A549 (cell line): ENCODE measurements around the gene TNFAIP6. TPM values are rescaled to one million over a fixed set of nuclear protein-coding genes. Genes with fewer than 3 reads are reported as not detected.

Source experiments
- ATAC-seq, 2 experiments: fragments of 200-7000 bp in 1 of 2; fragments of >200 bp in 1 of 2; cut with Nextera tagmentation in 1 of 2; cut with Tn5 transposase in 1 of 2; 3 replicates each; pipeline versions ENCODE4 v1.8.0 to v1.9.1; 2018 to 2020; ENCODE audit warnings: mild to moderate bottlenecking in 1 of 2, moderate library complexity in 1 of 2
- CTCF ChIA-PET: fragments of 300-600 bp; sonication (Branson Sonifier 250); formaldehyde crosslinking; extraction: SDS; loops from one replicate; lab custom pipeline; 2021; ENCODE audit warnings: antibody characterized with exemption, inconsistent platforms; lab: Yijun Ruan, JAX
- POLR2A ChIA-PET: fragments of 350-600 bp; formaldehyde crosslinking; extraction: SDS; loops from one replicate; lab custom pipeline; 2021; ENCODE audit warnings: antibody characterized with exemption, inconsistent platforms; lab: Yijun Ruan, JAX
- DNase-seq, 2 experiments: peaks; one replicate each; pipeline versions ENCODE4 v3.0.0 to v3.0.0-alpha.2; 2011 to 2016; ENCODE audit warnings: low read depth in 1 of 2, low spot score in 1 of 2
- FAIRE-seq: peaks from 2 replicates; lab custom pipeline; 2011; peaks lifted over from hg19 to GRCh38; lab: Jason Lieb, UNC
- H3K27ac ChIP-seq, 2 experiments: fragments of >200 bp; sonication (Bioruptor Twin); formaldehyde crosslinking; 3 replicates each; pipeline ENCODE4 v1.5.1; 2016 to 2017
- H3K4me1 ChIP-seq: fragments of >200 bp; sonication (Bioruptor Twin); formaldehyde crosslinking; 3 replicates; pipeline ENCODE4 v1.6.1; 2016
- H3K4me2 ChIP-seq: fragments of >200 bp; sonication (Bioruptor Twin); formaldehyde crosslinking; 3 replicates; pipeline ENCODE4 v1.6.1; 2016
- H3K4me3 ChIP-seq: fragments of >200 bp; sonication (Bioruptor Twin); formaldehyde crosslinking; 3 replicates; pipeline ENCODE4 v1.5.1; 2016
- H3K9me3 ChIP-seq: fragments of >200 bp; sonication (Bioruptor Twin); formaldehyde crosslinking; 3 replicates; pipeline ENCODE4 v1.6.1; 2016
- CBX8 ChIP-seq: fragments of 200-600 bp; sonication (generic); IDR thresholded peaks from 2 replicates; pipeline ENCODE4 v1.6.1; 2016
- CHD2 ChIP-seq: fragments of 150-350 bp; IDR thresholded peaks from 2 replicates; pipeline ENCODE4 v1.6.1; 2014; ENCODE audit warnings: low read length; ENCODE audit not compliant: partially characterized antibody
- CHD4 ChIP-seq: fragments of 200-600 bp; sonication (generic); IDR thresholded peaks from 2 replicates; pipeline ENCODE4 v1.6.1; 2016; ENCODE audit warnings: antibody characterized with exemption, mild to moderate bottlenecking, borderline replicate concordance
- EHF ChIP-seq: fragments of 250-450 bp; sonication (Bioruptor Pico); IDR thresholded peaks from 2 replicates; pipeline ENCODE4 v1.5.0; 2020; ENCODE audit warnings: mild to moderate bottlenecking
- FOSL2 ChIP-seq, 2 experiments: fragments of 450-650 bp in 1 of 2; fragments of >200 bp in 1 of 2; sonication (Bioruptor Twin) in 1 of 2; formaldehyde crosslinking; IDR thresholded peaks; 2 replicates each; pipeline versions ENCODE4 v1.5.0 to v1.6.1; 2016 to 2020; ENCODE audit warnings: mild to moderate bottlenecking in 1 of 2, moderate library complexity in 1 of 2
- HEYL ChIP-seq: fragments of 250-450 bp; sonication (Bioruptor Pico); IDR thresholded peaks from 2 replicates; pipeline ENCODE4 v1.8.0; 2021; ENCODE audit warnings: mild to moderate bottlenecking, moderate library complexity
- HOXA7 ChIP-seq: fragments of 250-450 bp; sonication (Bioruptor Pico); IDR thresholded peaks from 2 replicates; pipeline ENCODE4 v1.5.0; 2020; ENCODE audit warnings: mild to moderate bottlenecking, moderate library complexity
- HOXB5 ChIP-seq: fragments of 250-450 bp; sonication (Bioruptor Pico); IDR thresholded peaks from 2 replicates; pipeline ENCODE4 v1.5.0; 2020; ENCODE audit warnings: mild to moderate bottlenecking, moderate library complexity
- JUN ChIP-seq, 2 experiments: fragments of >200 bp; sonication (Bioruptor Twin); formaldehyde crosslinking; IDR thresholded peaks; 2 replicates in 1 of 2; 3 replicates in 1 of 2; pipeline ENCODE4 v1.6.1; 2016 to 2017
- KDM5A ChIP-seq: fragments of 200-600 bp; sonication (generic); IDR thresholded peaks from 2 replicates; pipeline ENCODE4 v1.6.1; 2016; ENCODE audit warnings: antibody characterized with exemption, mild to moderate bottlenecking
- MAFK ChIP-seq: fragments of 450-650 bp; IDR thresholded peaks from 2 replicates; pipeline ENCODE4 v1.6.1; 2014; ENCODE audit not compliant: partially characterized antibody
- MAZ ChIP-seq: fragments of 150-350 bp; IDR thresholded peaks from 2 replicates; pipeline ENCODE4 v1.6.1; 2014; ENCODE audit warnings: antibody characterized with exemption, low read depth, low read length, borderline replicate concordance
- MYC ChIP-seq: IDR thresholded peaks from 2 replicates; pipeline ENCODE4 v1.6.1; 2012; ENCODE audit warnings: mild to moderate bottlenecking, inconsistent platforms, low read length, improper control_type of control experiment, borderline replicate concordance
- RFX5 ChIP-seq: fragments of 450-650 bp; IDR thresholded peaks from 2 replicates; pipeline ENCODE4 v1.7.1; 2014; ENCODE audit warnings: antibody characterized with exemption, mild to moderate bottlenecking, moderate library complexity
- SMC3 ChIP-seq: fragments of >200 bp; sonication (Bioruptor Twin); formaldehyde crosslinking; IDR thresholded peaks from 3 replicates; pipeline ENCODE4 v1.6.1; 2018; ENCODE audit warnings: inconsistent platforms
- SREBF2 ChIP-seq: fragments of 450-650 bp; IDR thresholded peaks from 2 replicates; pipeline ENCODE4 v1.6.1; 2014; ENCODE audit warnings: mild to moderate bottlenecking, moderate library complexity
- ZSCAN20 ChIP-seq: fragments of 250-450 bp; sonication (Bioruptor Pico); IDR thresholded peaks from 2 replicates; pipeline ENCODE4 v1.8.0; 2022; ENCODE audit warnings: mild to moderate bottlenecking, moderate library complexity
- WGBS: methylation state at CpG from one replicate; pipeline ENCODE4 v1.1.6; 2017; ENCODE audit errors: missing lambda C conversion rate; 5-methylcytosine and 5-hydroxymethylcytosine counted together
- polyA plus RNA-seq, 4 experiments: library from polyadenylated mRNA; depleted of rRNA in 3 of 4; stranded (reverse); fragments of >200 nt; fragmentation: RNase III in 1 of 4; extraction: RNeasy Plus Mini Kit Qiagen cat#74134 plus additional on column Dnase treatment in 1 of 4; gene quantifications; 2 replicates in 3 of 4; 3 replicates in 1 of 4; pipeline ENCODE4 v1.2.3, GENCODE V29; 2011 to 2017
- TF ChIP-seq, protein P1 (sequence below): IDR thresholded peaks from 2 replicates; pipeline ENCODE4 v1.6.1; 2012; ENCODE audit warnings: low read depth, borderline replicate concordance
- TF ChIP-seq, protein P2 (sequence below): fragments of 200-600 bp; sonication (generic); IDR thresholded peaks from 2 replicates; pipeline ENCODE4 v1.6.1; 2016; ENCODE audit warnings: antibody characterized with exemption, mild to moderate bottlenecking, moderate library complexity
- TF ChIP-seq, protein P3 (sequence below): fragments of >200 bp; sonication (Bioruptor Twin); formaldehyde crosslinking; IDR thresholded peaks from 3 replicates; pipeline ENCODE4 v1.5.1; 2016
- TF ChIP-seq, protein P4 (sequence below): IDR thresholded peaks from 2 replicates; pipeline ENCODE4 v1.6.1; 2012
- TF ChIP-seq, protein P5 (sequence below): fragments of 250-450 bp; sonication (Bioruptor Pico); IDR thresholded peaks from 2 replicates; pipeline ENCODE4 v1.5.0; 2021; ENCODE audit warnings: mild to moderate bottlenecking, moderate library complexity, borderline replicate concordance
- TF ChIP-seq, protein P6 (sequence below): fragments of 450-650 bp; IDR thresholded peaks from 2 replicates; pipeline ENCODE4 v1.6.1; 2014; ENCODE audit warnings: antibody characterized with exemption

The TNFAIP6 gene
- polyA plus RNA-seq, 2 of the 4 experiments (the other 2 are of a cell fraction), result 3.3 to 4.5 TPM

DNA sequence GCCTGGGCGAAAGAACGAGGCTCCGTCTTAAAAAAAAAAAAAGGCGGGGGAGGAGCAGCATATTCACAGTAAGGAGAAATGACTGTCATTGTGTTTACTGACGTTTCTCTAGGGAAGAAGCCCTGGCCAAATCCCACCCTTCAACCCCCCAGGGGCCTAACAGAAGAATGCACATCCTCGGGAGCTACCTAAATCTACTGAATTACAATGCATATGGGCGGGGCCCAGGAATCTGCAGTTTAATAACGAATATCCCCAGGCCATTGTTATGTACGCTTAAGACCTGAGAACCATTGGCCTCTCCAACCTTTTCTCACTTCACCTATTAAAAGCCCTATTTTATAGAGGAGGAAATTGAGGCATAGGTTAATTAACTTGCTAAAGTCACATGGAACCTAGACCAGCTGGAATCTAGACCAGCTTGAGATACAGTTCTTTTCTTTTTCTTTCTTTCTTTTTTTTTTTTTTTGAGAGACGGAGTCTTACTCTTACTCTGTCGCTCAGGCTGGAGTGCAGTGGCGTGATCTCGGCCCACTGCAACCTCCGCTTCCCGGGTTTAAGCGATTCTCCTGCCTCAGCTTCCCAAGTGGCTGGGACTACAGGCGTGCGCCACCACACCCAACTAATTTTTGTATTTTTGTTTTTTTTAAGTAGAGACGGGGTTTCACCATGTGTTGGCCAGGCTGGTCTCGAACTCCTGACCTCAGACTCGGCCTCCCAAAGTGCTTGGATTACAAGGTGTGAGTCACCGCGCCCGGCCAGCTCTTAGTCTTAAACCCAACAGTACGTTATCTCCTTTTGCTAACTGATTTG is 51.6 kb downstream of the TNFAIP6 start:
- FAIRE-seq (no peak), ATAC-seq (no peak), DNase-seq (no peak)
- Histone ChIP-seq H3K4me2 (peak overlapping the region; percentile 53), H3K4me3 (peak overlapping the region; percentile 58), H3K4me1 (peaks cover 8% of the 10 kb centered on the region), H3K9me3 (no peaks in the 10 kb centered on the region), H3K27ac (peak overlapping the region; percentile 94 to 96)
- ChIA-PET POLR2A (interaction anchor here (0.7 to 1.6 kb wide), 6 partner anchors 13 to 148 kb away, joined by 3 to 27 read pairs (median 6); partner anchors contain the start of genes NMI and RBM43), CTCF (interaction anchor here (0.6 to 1.8 kb wide), 15 partner anchors 10 to 1813 kb away, joined by 3 to 10 read pairs (median 3); partner anchors contain the start of gene NMI)
- TF ChIP-seq FOSL2 (IDR thresholded peaks at IDR 0.05) (no peak), FOSL2 (CRISPR knock-in tag; IDR thresholded peaks at IDR 0.05) (peak; percentile 71), HOXB5 (CRISPR knock-in tag) (no peak)
- 70% methylated on average over 25 of the region's 25 CpGs for WGBS

DNA sequence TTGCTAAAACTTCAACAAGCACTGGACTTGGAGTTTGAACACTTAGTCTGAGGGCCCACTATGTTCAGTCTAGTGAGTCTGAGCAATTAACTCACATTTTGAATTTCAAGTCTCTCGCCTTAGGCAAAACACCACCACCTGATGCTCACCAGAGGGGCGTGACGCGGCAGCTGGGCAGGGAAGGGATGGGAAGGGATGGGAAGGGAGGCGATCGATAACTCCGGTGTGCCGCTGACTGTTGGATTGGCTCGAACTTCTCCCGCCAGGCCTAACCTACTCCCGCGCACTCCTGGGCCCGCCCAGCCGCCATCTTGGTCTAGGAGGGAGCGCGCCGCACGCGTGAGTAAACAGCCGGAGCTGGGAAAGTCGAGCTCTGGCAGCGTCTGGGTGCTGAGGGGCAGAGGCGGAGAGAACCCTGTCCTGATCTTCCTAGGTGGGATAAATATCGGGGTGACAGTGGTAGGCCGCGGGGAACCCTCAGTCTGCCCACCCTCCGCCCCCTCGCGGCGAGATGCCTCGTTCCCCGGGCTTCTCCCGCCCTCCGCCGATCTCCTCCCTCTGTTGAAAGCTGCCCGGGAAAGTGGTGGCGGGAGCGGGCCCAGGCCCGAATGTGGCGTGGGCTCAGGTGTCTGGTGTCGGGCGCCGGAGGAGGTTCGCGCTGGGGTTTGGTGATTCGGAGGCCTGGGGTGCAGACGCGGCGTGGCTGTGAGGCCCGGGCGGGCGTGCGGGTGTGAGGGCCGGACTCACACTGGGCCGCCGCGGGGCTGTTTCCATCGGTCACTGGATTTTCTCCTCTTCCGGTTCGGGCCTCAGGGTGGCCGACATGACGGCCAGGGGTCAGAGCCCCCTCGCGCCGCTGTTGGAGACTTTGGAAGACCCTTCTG is 52.5 kb downstream of the TNFAIP6 start, which contains the start of gene RIF1:
TSS of gene RIF1 (plus strand) at position 302 of the 884 bp plus-strand sequence. CDS start at position 824, 522 bp downstream.
- no peaks in the 10 kb centered on the region for H3K9me3 ChIP-seq
- H3K4me1 ChIP-seq, result peaks cover 8% of the 10 kb centered on the region
- peak within 1 kb of the TSS; percentile 94 to 96 for H3K27ac ChIP-seq
- ATAC-seq (peak; percentile 97 to 98), FAIRE-seq (no peak), DNase-seq (peak; percentile 85 to 97)
- 2% methylated on average over 26 of the region's 65 CpGs for WGBS
- POLR2A ChIA-PET, result interaction anchor here (0.6 to 1.6 kb wide), 9 partner anchors 14 to 148 kb away, joined by 3 to 27 read pairs (median 7); partner anchors contain the start of genes NMI and RBM43
- CTCF ChIA-PET, result interaction anchor here (0.6 to 1.8 kb wide), 26 partner anchors 9 to 1814 kb away, joined by 3 to 10 read pairs (median 3); partner anchors contain the start of gene NMI
- peak within 1 kb of the TSS; percentile 58 for H3K4me3 ChIP-seq
- H3K4me2 ChIP-seq, result peak within 1 kb of the TSS; percentile 94
- TF ChIP-seq, protein P1, sequence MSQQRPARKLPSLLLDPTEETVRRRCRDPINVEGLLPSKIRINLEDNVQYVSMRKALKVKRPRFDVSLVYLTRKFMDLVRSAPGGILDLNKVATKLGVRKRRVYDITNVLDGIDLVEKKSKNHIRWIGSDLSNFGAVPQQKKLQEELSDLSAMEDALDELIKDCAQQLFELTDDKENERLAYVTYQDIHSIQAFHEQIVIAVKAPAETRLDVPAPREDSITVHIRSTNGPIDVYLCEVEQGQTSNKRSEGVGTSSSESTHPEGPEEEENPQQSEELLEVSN, result peak; percentile 85
- TF ChIP-seq MAFK, result no peak
- peak; percentile 59; the same call in 1 of the 2 replicates for TF ChIP-seq KDM5A
- TF ChIP-seq, protein P2, sequence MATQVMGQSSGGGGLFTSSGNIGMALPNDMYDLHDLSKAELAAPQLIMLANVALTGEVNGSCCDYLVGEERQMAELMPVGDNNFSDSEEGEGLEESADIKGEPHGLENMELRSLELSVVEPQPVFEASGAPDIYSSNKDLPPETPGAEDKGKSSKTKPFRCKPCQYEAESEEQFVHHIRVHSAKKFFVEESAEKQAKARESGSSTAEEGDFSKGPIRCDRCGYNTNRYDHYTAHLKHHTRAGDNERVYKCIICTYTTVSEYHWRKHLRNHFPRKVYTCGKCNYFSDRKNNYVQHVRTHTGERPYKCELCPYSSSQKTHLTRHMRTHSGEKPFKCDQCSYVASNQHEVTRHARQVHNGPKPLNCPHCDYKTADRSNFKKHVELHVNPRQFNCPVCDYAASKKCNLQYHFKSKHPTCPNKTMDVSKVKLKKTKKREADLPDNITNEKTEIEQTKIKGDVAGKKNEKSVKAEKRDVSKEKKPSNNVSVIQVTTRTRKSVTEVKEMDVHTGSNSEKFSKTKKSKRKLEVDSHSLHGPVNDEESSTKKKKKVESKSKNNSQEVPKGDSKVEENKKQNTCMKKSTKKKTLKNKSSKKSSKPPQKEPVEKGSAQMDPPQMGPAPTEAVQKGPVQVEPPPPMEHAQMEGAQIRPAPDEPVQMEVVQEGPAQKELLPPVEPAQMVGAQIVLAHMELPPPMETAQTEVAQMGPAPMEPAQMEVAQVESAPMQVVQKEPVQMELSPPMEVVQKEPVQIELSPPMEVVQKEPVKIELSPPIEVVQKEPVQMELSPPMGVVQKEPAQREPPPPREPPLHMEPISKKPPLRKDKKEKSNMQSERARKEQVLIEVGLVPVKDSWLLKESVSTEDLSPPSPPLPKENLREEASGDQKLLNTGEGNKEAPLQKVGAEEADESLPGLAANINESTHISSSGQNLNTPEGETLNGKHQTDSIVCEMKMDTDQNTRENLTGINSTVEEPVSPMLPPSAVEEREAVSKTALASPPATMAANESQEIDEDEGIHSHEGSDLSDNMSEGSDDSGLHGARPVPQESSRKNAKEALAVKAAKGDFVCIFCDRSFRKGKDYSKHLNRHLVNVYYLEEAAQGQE, result no peak
- TF ChIP-seq, protein P3, sequence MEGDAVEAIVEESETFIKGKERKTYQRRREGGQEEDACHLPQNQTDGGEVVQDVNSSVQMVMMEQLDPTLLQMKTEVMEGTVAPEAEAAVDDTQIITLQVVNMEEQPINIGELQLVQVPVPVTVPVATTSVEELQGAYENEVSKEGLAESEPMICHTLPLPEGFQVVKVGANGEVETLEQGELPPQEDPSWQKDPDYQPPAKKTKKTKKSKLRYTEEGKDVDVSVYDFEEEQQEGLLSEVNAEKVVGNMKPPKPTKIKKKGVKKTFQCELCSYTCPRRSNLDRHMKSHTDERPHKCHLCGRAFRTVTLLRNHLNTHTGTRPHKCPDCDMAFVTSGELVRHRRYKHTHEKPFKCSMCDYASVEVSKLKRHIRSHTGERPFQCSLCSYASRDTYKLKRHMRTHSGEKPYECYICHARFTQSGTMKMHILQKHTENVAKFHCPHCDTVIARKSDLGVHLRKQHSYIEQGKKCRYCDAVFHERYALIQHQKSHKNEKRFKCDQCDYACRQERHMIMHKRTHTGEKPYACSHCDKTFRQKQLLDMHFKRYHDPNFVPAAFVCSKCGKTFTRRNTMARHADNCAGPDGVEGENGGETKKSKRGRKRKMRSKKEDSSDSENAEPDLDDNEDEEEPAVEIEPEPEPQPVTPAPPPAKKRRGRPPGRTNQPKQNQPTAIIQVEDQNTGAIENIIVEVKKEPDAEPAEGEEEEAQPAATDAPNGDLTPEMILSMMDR, result peak; percentile 43; the same call in 2 of the 3 replicates
- TF ChIP-seq, protein P4, sequence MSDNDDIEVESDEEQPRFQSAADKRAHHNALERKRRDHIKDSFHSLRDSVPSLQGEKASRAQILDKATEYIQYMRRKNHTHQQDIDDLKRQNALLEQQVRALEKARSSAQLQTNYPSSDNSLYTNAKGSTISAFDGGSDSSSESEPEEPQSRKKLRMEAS, result peak; percentile 98
- TF ChIP-seq EHF (CRISPR knock-in tag), result no peak
- TF ChIP-seq, protein P5, sequence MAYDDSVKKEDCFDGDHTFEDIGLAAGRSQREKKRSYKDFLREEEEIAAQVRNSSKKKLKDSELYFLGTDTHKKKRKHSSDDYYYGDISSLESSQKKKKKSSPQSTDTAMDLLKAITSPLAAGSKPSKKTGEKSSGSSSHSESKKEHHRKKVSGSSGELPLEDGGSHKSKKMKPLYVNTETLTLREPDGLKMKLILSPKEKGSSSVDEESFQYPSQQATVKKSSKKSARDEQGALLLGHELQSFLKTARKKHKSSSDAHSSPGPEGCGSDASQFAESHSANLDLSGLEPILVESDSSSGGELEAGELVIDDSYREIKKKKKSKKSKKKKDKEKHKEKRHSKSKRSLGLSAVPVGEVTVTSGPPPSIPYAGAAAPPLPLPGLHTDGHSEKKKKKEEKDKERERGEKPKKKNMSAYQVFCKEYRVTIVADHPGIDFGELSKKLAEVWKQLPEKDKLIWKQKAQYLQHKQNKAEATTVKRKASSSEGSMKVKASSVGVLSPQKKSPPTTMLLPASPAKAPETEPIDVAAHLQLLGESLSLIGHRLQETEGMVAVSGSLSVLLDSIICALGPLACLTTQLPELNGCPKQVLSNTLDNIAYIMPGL (CRISPR knock-in tag), result peak; percentile 82
- no peak for TF ChIP-seq ZSCAN20
- TF ChIP-seq CHD4, result no peak
- peak; percentile 53 to 95; a peak in 4 of 5 replicates for TF ChIP-seq JUN (IDR thresholded peaks at IDR 0.05)
- peak; percentile 66; the same call in 1 of the 2 replicates for TF ChIP-seq MYC
- TF ChIP-seq CBX8, result no peak
- no peak for TF ChIP-seq HOXB5 (CRISPR knock-in tag)
- no peak for TF ChIP-seq SREBF2
- TF ChIP-seq MAZ, result no peak
- no peak for TF ChIP-seq RFX5
- 0 out of 2 replicates have a peak, but pooled peaks have one; percentile 24 for TF ChIP-seq HOXA7 (CRISPR knock-in tag)
- TF ChIP-seq SMC3, result peak; percentile 63
- TF ChIP-seq CHD2, result no peak
- TF ChIP-seq HEYL (CRISPR knock-in tag), result no peak
- TF ChIP-seq, protein P6, sequence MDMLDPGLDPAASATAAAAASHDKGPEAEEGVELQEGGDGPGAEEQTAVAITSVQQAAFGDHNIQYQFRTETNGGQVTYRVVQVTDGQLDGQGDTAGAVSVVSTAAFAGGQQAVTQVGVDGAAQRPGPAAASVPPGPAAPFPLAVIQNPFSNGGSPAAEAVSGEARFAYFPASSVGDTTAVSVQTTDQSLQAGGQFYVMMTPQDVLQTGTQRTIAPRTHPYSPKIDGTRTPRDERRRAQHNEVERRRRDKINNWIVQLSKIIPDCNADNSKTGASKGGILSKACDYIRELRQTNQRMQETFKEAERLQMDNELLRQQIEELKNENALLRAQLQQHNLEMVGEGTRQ, result peak; percentile 64; the same call in 1 of the 2 replicates
